Erythroblast (primary cell): ENCODE measurements around the gene CUL1.

Source experiments
- GATA1 ChIP-seq: IDR thresholded peaks from 2 replicates; pipeline ENCODE4 v1.6.1; 2011; ENCODE audit warnings: low read depth, mild to moderate bottlenecking, control low read depth, low read length, moderate library complexity
- POLR2A ChIP-seq: IDR thresholded peaks from 2 replicates; pipeline ENCODE4 v1.6.1; 2011; ENCODE audit warnings: mild to moderate bottlenecking, low read length

GRCh38 chr7:148712678-148713329, 14.1 kb downstream of the CUL1 start:
- TF ChIP-seq POLR2A = no peak
- no peak for TF ChIP-seq GATA1
